Fibroblast of pulmonary artery (primary cell): ENCODE data around the gene POFUT2.

ENCODE experiments used
- DNase-seq: peaks from one replicate; pipeline ENCODE4 v3.0.0-alpha.2; 2010; ENCODE audit warnings: low read depth
- H3K4me3 ChIP-seq: replicated peaks from 2 replicates; pipeline ENCODE4 v1.5.1; 2011; ENCODE audit warnings: low read depth, mild to moderate bottlenecking, control low read depth, low read length, moderate library complexity
- CTCF ChIP-seq: IDR thresholded peaks from 2 replicates; pipeline ENCODE4 v1.5.1; 2011; ENCODE audit warnings: mild to moderate bottlenecking, control low read depth, low read length, inconsistent platforms; ENCODE audit errors: missing control alignments

Gene POFUT2

DNA sequence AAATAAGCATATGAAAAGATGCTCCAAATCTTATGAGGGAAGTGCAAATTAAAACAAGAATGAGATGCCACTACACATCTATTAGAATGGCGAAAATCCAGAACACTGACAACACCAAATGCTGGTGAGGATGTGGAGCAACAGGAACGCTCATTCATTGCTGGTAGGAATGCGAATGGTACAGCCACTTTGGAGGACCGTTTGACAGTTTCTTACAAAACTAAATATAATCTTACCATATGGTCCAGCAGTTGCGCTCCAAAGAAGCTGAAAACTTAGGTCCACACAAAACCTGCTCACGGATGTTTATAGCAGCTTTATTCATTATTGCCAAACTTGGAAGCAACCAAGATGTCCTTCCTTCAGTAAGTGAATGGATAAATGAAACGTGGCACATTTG, 50.3 kb downstream of the POFUT2 start:
- no peak for DNase-seq
- no peak for TF ChIP-seq CTCF
- H3K4me3 ChIP-seq, result no peak overlapping the region

GRCh38 chr21:45236481-45236880, 51.2 kb downstream of the POFUT2 start:
- TF ChIP-seq CTCF, result no peak
- DNase-seq, result no peak
- no peak overlapping the region for H3K4me3 ChIP-seq

DNA sequence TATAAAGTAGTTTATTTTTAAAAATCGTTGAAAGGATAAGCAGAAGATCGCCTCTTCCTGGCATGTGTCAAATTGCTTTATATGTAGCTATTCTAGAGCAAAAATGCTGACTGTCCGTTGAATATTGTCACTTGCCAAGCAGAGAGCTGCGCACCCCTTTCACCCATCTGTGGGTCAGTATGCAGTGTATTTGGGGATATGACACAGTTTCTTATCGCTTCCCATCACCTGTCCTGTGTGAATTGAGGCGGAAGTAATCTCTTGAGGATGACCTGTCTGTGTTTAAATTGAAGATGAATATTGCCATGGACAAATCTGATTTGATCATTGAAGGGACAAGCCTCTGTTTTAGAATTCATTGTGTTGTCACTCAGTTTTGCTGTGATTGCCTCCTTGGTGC, 52.2 kb downstream of the POFUT2 start:
- no peak for TF ChIP-seq CTCF
- no peak for DNase-seq
- H3K4me3 ChIP-seq, result no peak overlapping the region

DNA sequence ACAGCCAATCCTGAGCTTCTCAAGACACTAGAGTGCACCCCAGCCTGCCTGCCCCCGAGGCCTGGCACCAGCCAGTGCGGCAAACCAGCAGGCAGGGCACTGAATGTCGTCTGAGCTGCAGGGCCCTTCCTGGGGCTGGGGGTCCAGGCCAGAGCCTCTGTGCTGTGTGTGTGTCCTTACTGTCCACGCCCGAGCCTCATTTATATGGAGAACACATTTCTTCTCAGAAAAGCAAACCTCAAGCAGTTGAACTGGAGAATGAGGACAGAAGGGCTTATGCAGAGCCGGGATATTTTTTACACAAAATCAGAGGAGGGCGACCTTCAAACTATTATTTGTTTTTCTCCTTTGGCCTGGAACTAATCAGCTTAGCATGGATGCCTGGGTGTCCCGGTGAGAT, 52.7 kb downstream of the POFUT2 start:
- no peak overlapping the region for H3K4me3 ChIP-seq
- no peak for TF ChIP-seq CTCF
- no peak for DNase-seq

GRCh38 chr21:45234127-45234526, 53.6 kb downstream of the POFUT2 start:
- no peak for TF ChIP-seq CTCF
- H3K4me3 ChIP-seq, result no peak overlapping the region
- DNase-seq, result no peak

- TF ChIP-seq CTCF, result no peak
- no peak for DNase-seq
Measured at GRCh38 chr21:45231705-45232104, 56.0 kb downstream of the POFUT2 start.

GRCh38 chr21:45228656-45229240, 58.9 kb downstream of the POFUT2 start:
- H3K4me3 ChIP-seq, result no peak overlapping the region
- DNase-seq, result no peak

More at GRCh38 chr21:45231705-45232104, 56.0 kb downstream of the POFUT2 start:
- H3K4me3 ChIP-seq, result no peak overlapping the region

More at GRCh38 chr21:45228656-45229240, 58.9 kb downstream of the POFUT2 start:
- TF ChIP-seq CTCF, result no peak
